CD4-positive, CD25-positive, alpha-beta regulatory T cell (primary cell): ENCODE results near the gene DGKQ. TPM values are rescaled to one million over a fixed set of nuclear protein-coding genes. Genes with fewer than 3 reads are reported as not detected.
"Not testable (repeated sequence)": the region's sequence is repeated elsewhere in the genome, so short reads cannot be mapped to it uniquely, and the experiment has no call there.

Experiments used
- ATAC-seq, 2 donors: fragments of 150-1000 bp; cut with Tn5 transposase; one replicate each; pipeline ENCODE4 v1.10.0; 2021; ENCODE audit warnings: low read depth in 2 of 2, moderate number of reproducible peaks in 2 of 2, moderate library complexity in 1 of 2
- DNase-seq, 3 donors: peaks; one replicate each; pipeline versions ENCODE4 v3.0.0 to v3.0.0-alpha.2; 2012 to 2022; ENCODE audit warnings: mixed read lengths in 1 of 3
- H3K27ac ChIP-seq: one replicate; pipeline ENCODE4 v1.7.0; 2013; ENCODE audit warnings: mild to moderate bottlenecking, low read length; ENCODE audit not compliant: insufficient read depth, poor library complexity, severe bottlenecking
- H3K27me3 ChIP-seq: one replicate; pipeline ENCODE4 v1.7.0; 2013; ENCODE audit warnings: low read length; ENCODE audit not compliant: control insufficient read depth, insufficient read depth
- H3K36me3 ChIP-seq: one replicate; pipeline ENCODE4 v1.7.0; 2013; ENCODE audit warnings: mild to moderate bottlenecking, low read length, moderate library complexity; ENCODE audit not compliant: control insufficient read depth, insufficient read depth
- H3K4me1 ChIP-seq: 2 replicates; pipeline ENCODE4 v1.7.0; 2013; ENCODE audit warnings: mild to moderate bottlenecking, low read length; ENCODE audit not compliant: insufficient read depth, control insufficient read depth, poor library complexity, severe bottlenecking
- H3K4me3 ChIP-seq: one replicate; pipeline ENCODE4 v1.7.0; 2013; ENCODE audit warnings: low read depth, mild to moderate bottlenecking, low read length, moderate library complexity
- H3K9me3 ChIP-seq, 2 experiments: 1 replicate in 1 of 2; 2 replicates in 1 of 2; pipeline ENCODE4 v1.7.0; 2013; ENCODE audit warnings: low read length in 2 of 2, mild to moderate bottlenecking in 1 of 2, moderate library complexity in 1 of 2; ENCODE audit not compliant: control insufficient read depth in 2 of 2
- H3K27ac Mint-ChIP-seq, 3 donors: one replicate each; pipeline ENCODE4 v1.8.0; 2020 to 2022; ENCODE audit warnings: mild to moderate bottlenecking in 3 of 3, mixed read lengths in 3 of 3, moderate library complexity in 2 of 3
- H3K27me3 Mint-ChIP-seq: one replicate; pipeline ENCODE4 v1.8.0; 2022; ENCODE audit warnings: mild to moderate bottlenecking, mixed read lengths
- H3K36me3 Mint-ChIP-seq: one replicate; pipeline ENCODE4 v1.8.0; 2020; ENCODE audit warnings: mixed read lengths
- H3K4me1 Mint-ChIP-seq, 4 donors: one replicate each; pipeline ENCODE4 v1.8.0; 2020 to 2022; ENCODE audit warnings: mixed read lengths in 4 of 4, mild to moderate bottlenecking in 1 of 4
- H3K4me3 Mint-ChIP-seq, 4 donors: one replicate each; pipeline ENCODE4 v1.8.0; 2020 to 2022; ENCODE audit warnings: mild to moderate bottlenecking in 4 of 4, mixed read lengths in 4 of 4, moderate library complexity in 3 of 4
- H3K9me3 Mint-ChIP-seq, 7 donors: one replicate each; pipeline ENCODE4 v1.8.0; 2020 to 2022; ENCODE audit warnings: mixed read lengths in 7 of 7, mild to moderate bottlenecking in 3 of 7, moderate library complexity in 2 of 7
- polyA plus RNA-seq, 4 donors: library from polyadenylated mRNA; unstranded; fragments of 300-500 nt; fragmentation: Illumina TruSeq; gene quantifications; one replicate each; pipeline ENCODE4 v1.2.3, GENCODE V29; 2021
- total RNA-seq: library from RNA; stranded (reverse); gene quantifications from one replicate; pipeline ENCODE4 v1.2.3, GENCODE V29; 2022

DGKQ gene
- total and polyA plus RNA-seq, 5 donors from 2014 or later, result 2.4 to 22.5 (median 3.6) TPM

DNA sequence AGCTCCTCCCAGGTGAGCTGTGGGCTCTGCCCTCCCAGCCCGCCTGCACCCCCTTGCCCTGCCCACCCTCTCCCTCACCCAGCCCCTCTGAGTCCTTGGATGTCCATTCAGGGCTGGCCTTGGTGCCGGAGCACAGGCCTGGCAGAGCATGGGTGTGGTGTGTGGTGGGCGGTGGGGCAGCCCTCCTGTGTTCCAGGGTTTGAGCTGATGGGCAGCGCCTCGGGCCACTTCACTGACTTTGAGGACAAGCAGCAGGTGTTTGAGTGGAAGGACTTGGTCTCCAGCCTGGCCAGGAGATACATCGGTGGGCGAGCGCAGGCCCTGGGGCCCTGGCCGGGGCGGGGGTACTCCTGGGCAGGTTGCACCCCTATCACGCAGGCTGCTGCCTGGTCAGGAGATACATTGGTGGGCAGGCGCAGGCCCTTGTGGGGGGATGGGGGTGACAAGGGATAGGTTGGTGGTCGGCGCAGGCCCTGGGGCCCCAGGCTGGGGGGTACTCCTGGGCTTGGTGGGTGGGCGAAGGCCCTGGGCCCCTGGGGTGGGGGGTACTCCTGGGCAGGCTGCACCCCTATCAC is 27.4 kb upstream of the DGKQ start:
- peaks cover 0 to 16% (median 0%) of the 10 kb centered on the region in 4 donors for H3K4me1 Mint-ChIP-seq
- Histone ChIP-seq H3K4me1 (peaks cover 29% of the 10 kb centered on the region), H3K4me3 (no peak overlapping the region), H3K9me3 (no peaks in the 10 kb centered on the region), H3K27ac (no peak overlapping the region), H3K36me3 (no peaks in the 10 kb centered on the region), H3K27me3 (no peaks in the 10 kb centered on the region)
- peaks cover 37% of the 10 kb centered on the region for H3K27me3 Mint-ChIP-seq
- peak overlapping the region in 1 of 3 donors; percentile 26 for H3K27ac Mint-ChIP-seq
- no peaks in the 10 kb centered on the region for H3K36me3 Mint-ChIP-seq
- peaks cover 0 to 2% (median 0%) of the 10 kb centered on the region in 7 donors for H3K9me3 Mint-ChIP-seq
- H3K4me3 Mint-ChIP-seq, result no peak overlapping the region
- ATAC-seq (no peak), DNase-seq (no peak)

DNA sequence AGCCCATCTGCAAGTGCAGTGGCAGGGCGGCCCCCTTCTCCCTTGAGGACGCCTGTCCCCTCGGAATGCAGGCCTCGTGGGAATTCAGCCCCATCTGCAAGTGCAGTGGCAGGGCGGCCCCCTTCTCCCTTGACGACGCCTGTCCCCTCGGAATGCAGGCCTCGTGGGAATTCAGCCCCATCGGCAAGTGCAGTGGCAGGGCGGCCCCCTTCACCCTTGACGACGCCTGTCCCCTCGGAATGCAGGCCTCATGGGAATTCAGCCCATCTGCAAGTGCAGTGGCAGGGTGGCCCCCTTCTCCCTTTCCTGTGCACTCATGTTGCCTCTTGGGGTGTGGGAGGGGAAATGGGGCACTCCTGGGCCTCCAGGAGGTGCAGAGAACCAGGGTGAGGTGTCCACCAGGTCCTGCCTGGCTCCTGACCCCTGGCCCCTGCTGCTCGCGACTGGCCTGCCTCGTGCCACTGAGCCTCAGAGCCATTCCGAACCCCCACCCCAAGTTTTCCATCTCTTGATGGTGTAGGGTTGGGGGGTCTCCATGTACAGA is 26.6 kb upstream of the DGKQ start:
- peaks cover 29% of the 10 kb centered on the region for H3K4me1 ChIP-seq
- H3K27me3 Mint-ChIP-seq, result peaks cover 37% of the 10 kb centered on the region
- no peak overlapping the region for H3K27ac ChIP-seq
- no peak for ATAC-seq
- H3K4me3 Mint-ChIP-seq, result no peak overlapping the region
- peaks cover 0 to 2% (median 0%) of the 10 kb centered on the region in 7 donors for H3K9me3 Mint-ChIP-seq
- H3K36me3 Mint-ChIP-seq, result no peaks in the 10 kb centered on the region
- H3K4me3 ChIP-seq, result no peak overlapping the region
- no peak for DNase-seq
- H3K9me3 ChIP-seq, result no peaks in the 10 kb centered on the region
- no peak overlapping the region for H3K27ac Mint-ChIP-seq
- H3K36me3 ChIP-seq, result no peaks in the 10 kb centered on the region
- peaks cover 0 to 16% (median 0%) of the 10 kb centered on the region in 4 donors for H3K4me1 Mint-ChIP-seq
- H3K27me3 ChIP-seq, result no peaks in the 10 kb centered on the region

DNA sequence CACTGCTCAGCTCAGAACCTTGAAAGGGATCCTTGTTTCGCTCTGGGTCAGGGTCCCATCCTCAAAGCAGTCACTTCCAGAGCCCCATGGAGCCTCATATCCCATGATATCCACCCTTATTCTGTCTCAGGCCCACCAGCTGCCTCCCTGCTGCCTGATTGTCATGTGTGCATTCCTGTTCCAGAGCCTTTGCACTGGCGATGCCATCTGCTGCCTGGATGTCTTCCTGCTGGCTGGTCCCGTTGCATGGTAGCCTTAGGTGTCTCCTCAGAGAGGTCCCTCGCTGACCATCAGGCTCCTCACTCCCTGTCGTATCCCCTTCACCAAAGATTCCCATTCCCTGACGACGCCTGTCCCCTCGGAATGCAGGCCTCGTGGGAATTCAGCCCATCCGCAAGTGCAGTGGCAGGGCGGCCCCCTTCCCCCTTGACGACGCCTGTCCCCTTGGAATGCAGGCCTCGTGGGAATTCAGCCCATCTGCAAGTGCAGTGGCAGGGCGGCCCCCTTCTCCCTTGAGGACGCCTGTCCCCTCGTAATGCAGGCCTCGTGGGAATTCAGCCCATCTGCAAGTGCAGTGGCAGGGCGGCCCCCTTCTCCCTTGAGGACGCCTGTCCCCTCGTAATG is 26.0 kb upstream of the DGKQ start:
- not testable (repeated sequence) for H3K36me3 Mint-ChIP-seq, H3K27me3 ChIP-seq, ATAC-seq, H3K27ac ChIP-seq, H3K27ac Mint-ChIP-seq, DNase-seq, H3K4me3 ChIP-seq, H3K9me3 Mint-ChIP-seq, H3K36me3 ChIP-seq, H3K4me3 Mint-ChIP-seq, H3K9me3 ChIP-seq
- Mint-ChIP-seq H3K27me3 (peaks cover 31% of the 10 kb centered on the region), H3K4me1 (peaks cover 0 to 16% (median 0%) of the 10 kb centered on the region in 4 donors)
- H3K4me1 ChIP-seq, result peaks cover 29% of the 10 kb centered on the region

GRCh38 chr4:998096-998691 is 24.8 kb upstream of the DGKQ start:
- H3K27me3 Mint-ChIP-seq, result peaks cover 21% of the 10 kb centered on the region
- H3K9me3 Mint-ChIP-seq, result peaks cover 0 to 2% (median 0%) of the 10 kb centered on the region in 7 donors
- H3K36me3 Mint-ChIP-seq, result no peaks in the 10 kb centered on the region
- Histone ChIP-seq H3K4me3 (no peak overlapping the region), H3K36me3 (no peaks in the 10 kb centered on the region), H3K4me1 (peaks cover 22% of the 10 kb centered on the region), H3K27ac (no peak overlapping the region), H3K9me3 (no peaks in the 10 kb centered on the region), H3K27me3 (no peaks in the 10 kb centered on the region)
- peaks cover 0 to 16% (median 0%) of the 10 kb centered on the region in 4 donors for H3K4me1 Mint-ChIP-seq
- ATAC-seq (no peak), DNase-seq (no peak)
- peak overlapping the region in 1 of 4 donors; percentile 19 for H3K4me3 Mint-ChIP-seq
- H3K27ac Mint-ChIP-seq, result no peak overlapping the region

- no peaks in the 10 kb centered on the region for H3K36me3 ChIP-seq
- no peak overlapping the region for H3K27ac ChIP-seq
- peaks cover 0 to 2% (median 0%) of the 10 kb centered on the region in 7 donors for H3K9me3 Mint-ChIP-seq
- no peak overlapping the region for H3K27ac Mint-ChIP-seq
- peaks cover 21% of the 10 kb centered on the region for H3K27me3 Mint-ChIP-seq
- H3K4me1 Mint-ChIP-seq, result peaks cover 0 to 19% (median 0%) of the 10 kb centered on the region in 4 donors
- ATAC-seq (peak; percentile 22 to 31), DNase-seq (no peak)
- peaks cover 15% of the 10 kb centered on the region for H3K4me1 ChIP-seq
- H3K36me3 Mint-ChIP-seq, result no peaks in the 10 kb centered on the region
- H3K9me3 ChIP-seq, result no peaks in the 10 kb centered on the region
- no peak overlapping the region for H3K4me3 ChIP-seq
- no peaks in the 10 kb centered on the region for H3K27me3 ChIP-seq
- peak overlapping the region in 2 of 4 donors; percentile 19 to 62 for H3K4me3 Mint-ChIP-seq
Observed at GRCh38 chr4:997375-998071, 24.2 kb upstream of the DGKQ start.

GRCh38 chr4:996997-997374 is 23.6 kb upstream of the DGKQ start:
- Mint-ChIP-seq H3K4me1 (peaks cover 0 to 19% (median 0%) of the 10 kb centered on the region in 4 donors), H3K27me3 (peaks cover 21% of the 10 kb centered on the region), H3K36me3 (no peaks in the 10 kb centered on the region), H3K9me3 (peaks cover 0 to 2% (median 0%) of the 10 kb centered on the region in 7 donors), H3K4me3 (no peak overlapping the region), H3K27ac (no peak overlapping the region)
- no peaks in the 10 kb centered on the region for H3K9me3 ChIP-seq
- H3K27me3 ChIP-seq, result no peaks in the 10 kb centered on the region
- no peak overlapping the region for H3K4me3 ChIP-seq
- no peak for DNase-seq
- peaks cover 13% of the 10 kb centered on the region for H3K4me1 ChIP-seq
- no peaks in the 10 kb centered on the region for H3K36me3 ChIP-seq
- no peak overlapping the region for H3K27ac ChIP-seq
- no peak for ATAC-seq

DNA sequence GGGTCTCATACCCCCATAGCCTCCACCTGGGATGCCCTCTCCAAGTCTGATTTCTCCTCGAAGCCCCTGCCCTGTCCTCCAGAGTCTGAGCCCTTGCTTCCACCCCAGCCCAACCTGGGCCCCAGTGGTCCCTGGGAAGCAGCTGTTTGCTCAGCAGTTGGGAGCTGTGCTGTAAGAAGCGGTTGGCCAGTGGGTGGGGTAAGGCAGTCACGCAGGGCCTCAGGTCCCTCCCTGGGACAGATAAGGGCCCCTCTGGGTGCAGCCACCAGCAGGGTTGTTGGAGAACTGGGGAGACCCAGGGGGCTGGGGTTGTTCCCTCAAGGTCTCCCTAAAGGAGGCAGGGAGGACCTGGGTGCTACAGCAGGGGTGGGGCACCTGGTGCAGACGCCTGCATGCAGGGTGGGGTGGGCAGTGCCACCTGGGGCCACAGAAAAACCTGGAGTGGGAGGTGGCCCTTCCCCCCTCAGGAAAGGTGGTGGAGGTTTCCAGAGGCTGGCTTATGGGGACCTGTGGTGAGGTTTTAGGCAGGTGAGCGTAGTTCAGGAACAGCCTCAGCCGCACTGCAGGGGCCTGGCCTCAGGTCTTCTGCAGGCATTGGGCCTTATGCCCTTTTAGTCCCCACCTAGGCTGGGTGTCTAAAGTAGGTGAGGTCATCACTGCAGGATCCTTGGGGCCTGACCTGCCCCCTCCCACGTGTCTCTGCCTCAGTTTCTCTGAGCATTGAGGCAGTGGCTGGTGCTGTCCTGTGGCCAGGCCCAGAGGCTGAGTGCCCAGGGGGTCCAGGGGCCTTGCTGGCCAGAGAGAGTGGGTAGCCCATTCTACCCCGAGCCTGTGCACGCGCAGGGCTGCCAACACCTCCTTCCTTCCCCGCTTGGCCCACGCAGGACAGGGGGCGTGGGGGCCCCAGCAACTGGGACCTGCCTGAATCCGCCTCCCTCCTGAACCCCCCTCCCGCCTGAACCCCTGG is 22.9 kb upstream of the DGKQ start:
- peaks cover 0 to 17% (median 0%) of the 10 kb centered on the region in 4 donors for H3K4me1 Mint-ChIP-seq
- peaks cover 0 to 2% (median 0%) of the 10 kb centered on the region in 7 donors for H3K9me3 Mint-ChIP-seq
- DNase-seq (no peak), ATAC-seq (no peak)
- H3K27me3 Mint-ChIP-seq, result peaks cover 21% of the 10 kb centered on the region
- Histone ChIP-seq H3K4me1 (peaks cover 13% of the 10 kb centered on the region), H3K9me3 (no peaks in the 10 kb centered on the region), H3K27me3 (no peaks in the 10 kb centered on the region), H3K36me3 (no peaks in the 10 kb centered on the region), H3K27ac (no peak overlapping the region), H3K4me3 (no peak overlapping the region)
- H3K27ac Mint-ChIP-seq, result peak overlapping the region in 1 of 3 donors; percentile 56
- H3K36me3 Mint-ChIP-seq, result no peaks in the 10 kb centered on the region
- peak overlapping the region in 1 of 4 donors; percentile 19 for H3K4me3 Mint-ChIP-seq
